Transverse colon (tissue), 4 donors: ENCODE data around the gene TNNC2. TPM values are rescaled to one million over a fixed set of nuclear protein-coding genes. Genes with fewer than 3 reads are reported as not detected.

Experiments used
- DNase-seq: peaks from one replicate; pipeline ENCODE4 v3.0.0-alpha.2; 2019
- H3K27ac ChIP-seq, 4 donors: fragments of 200-600 bp; sonication (generic); 2 replicates each; pipeline ENCODE4 v1.5.1; 2016 to 2018; ENCODE audit warnings: inconsistent platforms in 4 of 4
- H3K27me3 ChIP-seq: fragments of 200-600 bp; sonication (generic); 2 replicates; pipeline ENCODE4 v1.5.1; 2017; ENCODE audit warnings: inconsistent platforms
- H3K36me3 ChIP-seq, 4 donors: fragments of 200-600 bp; sonication (generic); 2 replicates each; pipeline ENCODE4 v1.5.1; 2017 to 2019; ENCODE audit warnings: inconsistent platforms in 4 of 4
- H3K4me1 ChIP-seq, 4 donors: fragments of 200-600 bp; sonication (generic); 2 replicates each; pipeline ENCODE4 v1.5.1; 2017 to 2020; ENCODE audit warnings: inconsistent platforms in 4 of 4
- H3K4me3 ChIP-seq, 4 donors: fragments of 200-600 bp; sonication (generic); 1 replicate in 1 of 4; 2 replicates in 3 of 4; pipeline versions ENCODE4 v1.5.1 to v1.6.1; 2017 to 2019; ENCODE audit warnings: inconsistent platforms in 4 of 4
- H3K9me3 ChIP-seq, 2 donors: fragments of 200-600 bp; sonication (generic); 2 replicates each; pipeline ENCODE4 v1.5.1; 2017 to 2019; ENCODE audit warnings: inconsistent platforms in 2 of 2
- CTCF ChIP-seq, 5 experiments: fragments of 200-600 bp in 3 of 5; fragments of 450-650 bp in 2 of 5; sonication (generic) in 3 of 5; IDR thresholded peaks; 1 replicate in 2 of 5; 2 replicates in 3 of 5; pipeline ENCODE4 v1.5.1; 2016 to 2017; ENCODE audit warnings: antibody characterized with exemption in 5 of 5, inconsistent platforms in 3 of 5, mild to moderate bottlenecking in 2 of 5, moderate library complexity in 1 of 5
- EP300 ChIP-seq: sonication (generic); formaldehyde crosslinking; IDR thresholded peaks from one replicate; pipeline ENCODE4 v1.6.1; 2017; ENCODE audit warnings: antibody characterized with exemption, low read depth
- POLR2A ChIP-seq: fragments of 450-650 bp; IDR thresholded peaks from one replicate; pipeline ENCODE4 v1.6.1; 2016; ENCODE audit warnings: antibody characterized with exemption, mild to moderate bottlenecking, moderate library complexity
- POLR2AphosphoS5 ChIP-seq, 3 donors: sonication (generic); formaldehyde crosslinking; IDR thresholded peaks; one replicate each; pipeline ENCODE4 v1.6.1; 2016; ENCODE audit warnings: antibody characterized with exemption in 3 of 3
- WGBS, 2 donors: methylation state at CpG; one replicate each; pipeline ENCODE4 v1.1.5; 2018; ENCODE audit warnings: low coverage in 1 of 2; 5-methylcytosine and 5-hydroxymethylcytosine counted together
- in situ Hi-C, 4 donors: fragments of 200-750 bp; cut with MboI; loops; one replicate each; pipeline versions ENCODE4 v1.15.0 to v1.15.1; 2017; ENCODE audit warnings: low sequenced_read_pairs in 3 of 4, low pct_ligation_motif_present in 1 of 4, low pct_unique_long_range_greater_than_20kb in 1 of 4
- intact Hi-C: fragments of 100-400 bp; cut with DNase I; formaldehyde crosslinking; loops from one replicate; pipeline ENCODE4 v1.15.1; 2023; ENCODE audit warnings: low total_unique reads
- total RNA-seq, 4 donors: library from RNA; depleted of rRNA; stranded (reverse); fragments of >200 nt; gene quantifications; one replicate each; pipeline ENCODE4 v1.1.0, GENCODE V29; 2016

TNNC2 gene
- total RNA-seq, 4 donors from 2014 or later = 3.5 to 36.3 (median 4.6) TPM; not detected in 1

DNA sequence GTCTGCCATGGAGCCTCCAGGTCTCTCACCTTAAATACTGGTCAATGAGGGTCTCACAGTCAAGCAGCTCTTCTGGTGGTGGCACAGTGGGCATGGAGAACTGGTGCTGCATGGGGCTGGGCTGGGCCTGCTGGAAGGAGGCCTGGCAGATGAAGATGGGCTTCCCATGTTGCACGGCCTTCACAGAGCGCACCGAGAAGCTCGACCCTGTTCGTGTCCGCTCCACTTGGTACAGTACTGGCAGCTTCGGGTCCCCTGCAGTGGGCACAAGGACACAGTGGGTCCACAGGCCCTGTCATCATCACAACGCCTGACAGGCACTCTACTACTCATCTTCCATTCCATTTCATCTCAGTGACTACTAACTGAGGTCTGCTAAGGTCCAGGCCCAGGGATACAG is 21.3 kb upstream of the TNNC2 start:
- TF ChIP-seq EP300 (no peak), POLR2AphosphoS5 (IDR thresholded peaks at IDR 0.05) (no peak), CTCF (IDR thresholded peaks at IDR 0.05) (no peak)
- Histone ChIP-seq H3K4me1 (peaks cover 0 to 1% (median 0%) of the 10 kb centered on the region in 4 donors), H3K36me3 (peaks cover 0 to 19% (median 7%) of the 10 kb centered on the region in 4 donors), H3K27me3 (no peaks in the 10 kb centered on the region), H3K27ac (no peak overlapping the region), H3K4me3 (no peak overlapping the region), H3K9me3 (no peaks in the 10 kb centered on the region)
- intact Hi-C loops (no loop called here), in situ Hi-C loops (no loop called here)
- DNase-seq = no peak
- 91% methylated on average over 8 of the region's 8 CpGs; no CpG with 5 or more reads in 1 of the 2 donors for WGBS, 2 donors

DNA sequence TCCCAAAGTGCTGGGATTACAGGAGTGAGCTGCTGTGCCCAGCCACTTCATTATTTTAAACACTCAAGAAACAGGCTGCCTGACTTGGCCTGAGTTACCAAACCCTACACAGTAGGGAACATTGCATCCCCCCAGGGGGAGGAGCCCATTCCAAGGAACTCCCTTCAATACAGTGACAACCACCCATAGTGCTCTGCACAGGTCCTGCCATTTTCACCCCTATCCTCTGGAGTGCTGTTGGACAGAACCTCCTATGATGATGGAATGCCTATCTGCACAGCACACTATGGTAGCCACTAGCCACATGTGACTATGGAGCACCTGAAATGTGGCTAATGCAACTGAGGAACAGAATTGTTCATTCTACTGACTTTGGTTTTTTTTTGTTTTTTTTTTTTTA is 18.3 kb upstream of the TNNC2 start:
- H3K9me3 ChIP-seq = no peaks in the 10 kb centered on the region
- H3K4me3 ChIP-seq = no peak overlapping the region
- H3K27ac ChIP-seq = peak overlapping the region in 1 of 4 donors; percentile 4
- peaks cover 4 to 19% (median 6%) of the 10 kb centered on the region in 4 donors for H3K4me1 ChIP-seq
- intact Hi-C loops = no loop called here
- no peak for DNase-seq
- no peaks in the 10 kb centered on the region for H3K27me3 ChIP-seq
- no peak for TF ChIP-seq POLR2AphosphoS5 (IDR thresholded peaks at IDR 0.05)
- no peak for TF ChIP-seq EP300
- TF ChIP-seq CTCF (IDR thresholded peaks at IDR 0.05) = no peak
- TF ChIP-seq POLR2A = no peak
- peaks cover 0 to 22% (median 8%) of the 10 kb centered on the region in 4 donors for H3K36me3 ChIP-seq
- in situ Hi-C loops = no loop called here

- in situ Hi-C loops (no loop called here), intact Hi-C loops (no loop called here)
- DNase-seq = no peak
- Histone ChIP-seq H3K4me3 (no peak overlapping the region), H3K9me3 (no peaks in the 10 kb centered on the region), H3K4me1 (peaks cover 4 to 19% (median 6%) of the 10 kb centered on the region in 4 donors), H3K36me3 (peaks cover 0 to 22% (median 7%) of the 10 kb centered on the region in 4 donors), H3K27ac (peak overlapping the region; percentile 39 to 70 (median 61)), H3K27me3 (no peaks in the 10 kb centered on the region)
- WGBS, 2 donors = 87 to 98% methylated on average over 3 to 14 of the region's 14 CpGs
- TF ChIP-seq EP300 (no peak), CTCF (IDR thresholded peaks at IDR 0.05) (no peak), POLR2A (no peak), POLR2AphosphoS5 (IDR thresholded peaks at IDR 0.05) (no peak)
These were observed 16.4 kb upstream of the TNNC2 start for GRCh38 chr20:45843506-45843905.

GRCh38 chr20:45842169-45842812 is 15.2 kb upstream of the TNNC2 start:
- intact Hi-C loops = no loop called here
- 46% methylated on average over 5 of the region's 5 CpGs; no CpG with 5 or more reads in 1 of the 2 donors for WGBS, 2 donors
- H3K36me3 ChIP-seq = peaks cover 0 to 22% (median 5%) of the 10 kb centered on the region in 4 donors
- peak; percentile 32 for DNase-seq
- H3K27ac ChIP-seq = peak overlapping the region; percentile 39 to 70 (median 61)
- in situ Hi-C loops = no loop called here
- H3K27me3 ChIP-seq = no peaks in the 10 kb centered on the region
- peaks cover 4 to 19% (median 6%) of the 10 kb centered on the region in 4 donors for H3K4me1 ChIP-seq
- no peak for TF ChIP-seq POLR2A
- no peak for TF ChIP-seq EP300
- TF ChIP-seq POLR2AphosphoS5 (IDR thresholded peaks at IDR 0.05) = peak in 2 of 3 donors; percentile 38 to 44
- TF ChIP-seq CTCF (IDR thresholded peaks at IDR 0.05) = no peak
- no peak overlapping the region for H3K4me3 ChIP-seq
- no peaks in the 10 kb centered on the region for H3K9me3 ChIP-seq
